Breast epithelium (tissue), 4 donors: Measurements from ENCODE around the gene FMO1. TPM values are rescaled to one million over a fixed set of nuclear protein-coding genes. Genes with fewer than 3 reads are reported as not detected.
A peak's percentile ranks its signal among the peaks of the same experiment; 100 is the strongest.

Experiments
- DNase-seq, 2 donors: peaks; one replicate each; pipeline ENCODE4 v3.0.0-alpha.2; 2019; ENCODE audit warnings: low spot score in 2 of 2
- H3K27ac ChIP-seq, 2 donors: fragments of 200-600 bp; sonication (generic) in 1 of 2; one replicate each; pipeline ENCODE4 v1.5.1; 2016 to 2019; ENCODE audit warnings: mild to moderate bottlenecking in 1 of 2
- H3K27me3 ChIP-seq, 2 donors: fragments of 200-600 bp; sonication (generic) in 1 of 2; one replicate each; pipeline versions ENCODE4 v1.5.1 to v1.6.0; 2017 to 2019; ENCODE audit warnings: control low read depth in 1 of 2, mild to moderate bottlenecking in 1 of 2
- H3K36me3 ChIP-seq: fragments of 200-600 bp; one replicate; pipeline ENCODE4 v1.5.1; 2019
- H3K4me1 ChIP-seq, 2 donors: fragments of 200-600 bp; sonication (generic); one replicate each; pipeline ENCODE4 v1.5.1; 2016 to 2019; ENCODE audit warnings: control low read depth in 1 of 2
- H3K4me3 ChIP-seq, 3 donors: fragments of 200-600 bp; sonication (generic); 1 replicate in 2 of 3; 2 replicates in 1 of 3; pipeline ENCODE4 v1.5.1; 2016 to 2019; ENCODE audit warnings: mild to moderate bottlenecking in 3 of 3, moderate library complexity in 2 of 3
- H3K9me3 ChIP-seq, 2 donors: fragments of 200-600 bp; sonication (generic) in 1 of 2; one replicate each; pipeline ENCODE4 v1.5.1; 2016 to 2019; ENCODE audit warnings: control low read depth in 1 of 2
- POLR2A ChIP-seq: fragments of 450-650 bp; IDR thresholded peaks from one replicate; pipeline ENCODE4 v1.6.1; 2016; ENCODE audit warnings: antibody characterized with exemption, mild to moderate bottlenecking, moderate library complexity
- POLR2AphosphoS5 ChIP-seq, 3 donors: sonication (generic); formaldehyde crosslinking; IDR thresholded peaks; one replicate each; pipeline ENCODE4 v1.6.1; 2017; ENCODE audit warnings: antibody characterized with exemption in 3 of 3
- intact Hi-C: fragments of 100-400 bp; cut with DNase I; formaldehyde crosslinking; loops from one replicate; pipeline ENCODE4 v1.15.1; 2023; ENCODE audit warnings: low total_unique reads
- total RNA-seq, 3 donors: library from RNA; depleted of rRNA; stranded (reverse); fragments of >200 nt; gene quantifications; one replicate each; pipeline ENCODE4 v1.1.0, GENCODE V29; 2016
- TF ChIP-seq, protein P1 (sequence below), 3 donors: fragments of 450-650 bp; IDR thresholded peaks; one replicate each; pipeline ENCODE4 v1.5.1; 2016 to 2017; ENCODE audit warnings: antibody characterized with exemption in 3 of 3, mild to moderate bottlenecking in 3 of 3, moderate library complexity in 3 of 3

FMO1 gene
- total RNA-seq, 3 donors from 2014 or later, result 4.3 to 9.4 (median 7.0) TPM

DNA sequence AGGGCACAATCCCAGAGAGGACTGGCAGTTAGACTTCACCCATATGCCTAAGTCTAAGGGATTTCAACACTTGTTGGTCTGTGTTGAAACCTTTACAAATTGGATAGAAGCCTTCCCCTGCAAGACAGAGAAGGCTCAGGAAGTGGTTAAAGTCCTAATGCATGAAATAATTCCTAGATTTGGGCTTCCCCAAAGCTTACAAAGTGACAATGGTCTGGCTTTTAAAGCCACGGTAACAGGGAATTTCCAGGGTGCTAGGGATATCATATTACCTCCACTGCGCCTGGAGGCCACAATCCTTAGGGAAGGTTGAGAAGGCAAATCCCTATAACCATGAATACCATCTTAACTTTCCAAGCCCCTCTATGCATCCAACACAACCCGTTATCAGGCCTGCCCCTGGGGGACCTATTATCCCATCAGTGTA is 62.4 kb downstream of the FMO1 start:
- no peaks in the 10 kb centered on the region for H3K27me3 ChIP-seq
- TF ChIP-seq, protein P1, sequence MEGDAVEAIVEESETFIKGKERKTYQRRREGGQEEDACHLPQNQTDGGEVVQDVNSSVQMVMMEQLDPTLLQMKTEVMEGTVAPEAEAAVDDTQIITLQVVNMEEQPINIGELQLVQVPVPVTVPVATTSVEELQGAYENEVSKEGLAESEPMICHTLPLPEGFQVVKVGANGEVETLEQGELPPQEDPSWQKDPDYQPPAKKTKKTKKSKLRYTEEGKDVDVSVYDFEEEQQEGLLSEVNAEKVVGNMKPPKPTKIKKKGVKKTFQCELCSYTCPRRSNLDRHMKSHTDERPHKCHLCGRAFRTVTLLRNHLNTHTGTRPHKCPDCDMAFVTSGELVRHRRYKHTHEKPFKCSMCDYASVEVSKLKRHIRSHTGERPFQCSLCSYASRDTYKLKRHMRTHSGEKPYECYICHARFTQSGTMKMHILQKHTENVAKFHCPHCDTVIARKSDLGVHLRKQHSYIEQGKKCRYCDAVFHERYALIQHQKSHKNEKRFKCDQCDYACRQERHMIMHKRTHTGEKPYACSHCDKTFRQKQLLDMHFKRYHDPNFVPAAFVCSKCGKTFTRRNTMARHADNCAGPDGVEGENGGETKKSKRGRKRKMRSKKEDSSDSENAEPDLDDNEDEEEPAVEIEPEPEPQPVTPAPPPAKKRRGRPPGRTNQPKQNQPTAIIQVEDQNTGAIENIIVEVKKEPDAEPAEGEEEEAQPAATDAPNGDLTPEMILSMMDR (IDR thresholded peaks at IDR 0.05), result no peak
- TF ChIP-seq POLR2A (no peak), POLR2AphosphoS5 (IDR thresholded peaks at IDR 0.05) (no peak)
- no peaks in the 10 kb centered on the region for H3K4me1 ChIP-seq
- DNase-seq, result no peak
- H3K36me3 ChIP-seq, result no peaks in the 10 kb centered on the region
- H3K9me3 ChIP-seq, result peaks cover 0 to 4% of the 10 kb centered on the region in 2 donors
- no peak overlapping the region for H3K27ac ChIP-seq
- intact Hi-C loops, result loop anchor here (10.0 kb wide), 1 partner anchor 66 kb away; the partner anchor contains the start of gene FMO1
- H3K4me3 ChIP-seq, result no peak overlapping the region

DNA sequence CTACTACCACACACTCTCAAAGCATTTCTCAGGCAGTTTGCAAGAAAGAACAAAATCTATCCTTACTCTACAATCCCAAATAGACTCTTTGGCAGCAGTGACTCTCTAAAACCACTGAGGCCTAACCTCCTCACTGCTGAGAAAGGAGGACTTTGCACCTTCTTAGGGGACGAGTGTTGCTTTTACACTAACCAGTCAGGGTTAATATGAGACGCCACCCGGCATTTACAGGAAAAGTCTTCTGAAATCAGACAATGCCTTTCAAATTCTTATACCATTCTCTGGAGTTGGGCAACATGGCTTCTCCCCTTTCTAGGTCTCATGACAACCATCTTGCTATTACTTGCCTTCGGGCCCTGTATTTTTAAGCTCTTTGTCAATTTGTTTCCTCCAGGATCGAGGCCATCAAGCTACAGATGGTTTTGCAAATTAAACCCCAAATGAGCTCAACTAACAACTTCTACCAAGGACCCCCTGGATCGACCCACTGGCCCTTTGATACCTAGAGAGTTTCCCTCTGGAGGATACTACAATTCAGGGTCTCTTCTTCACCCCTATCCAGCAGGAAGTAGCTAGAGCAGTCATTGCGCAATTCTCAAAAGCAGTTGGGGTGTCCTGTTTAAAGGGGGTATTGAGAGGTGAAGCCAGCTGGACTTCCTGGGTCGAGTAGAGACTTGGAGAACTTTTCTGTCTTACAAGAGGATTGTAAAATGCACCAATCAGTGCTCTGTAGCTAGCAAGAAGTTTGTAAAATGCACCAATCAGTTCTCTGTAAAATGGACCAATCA is 63.7 kb downstream of the FMO1 start:
- intact Hi-C loops, result loop anchor here (10.0 kb wide), 1 partner anchor 67 kb away; the partner anchor contains the start of gene FMO1
- no peaks in the 10 kb centered on the region for H3K9me3 ChIP-seq
- no peaks in the 10 kb centered on the region for H3K27me3 ChIP-seq
- H3K4me3 ChIP-seq, result no peak overlapping the region
- no peaks in the 10 kb centered on the region for H3K4me1 ChIP-seq
- DNase-seq, result no peak
- TF ChIP-seq, protein P1 (IDR thresholded peaks at IDR 0.05), result no peak
- TF ChIP-seq POLR2A, result no peak
- no peak for TF ChIP-seq POLR2AphosphoS5 (IDR thresholded peaks at IDR 0.05)
- H3K27ac ChIP-seq, result no peak overlapping the region
- no peaks in the 10 kb centered on the region for H3K36me3 ChIP-seq

DNA sequence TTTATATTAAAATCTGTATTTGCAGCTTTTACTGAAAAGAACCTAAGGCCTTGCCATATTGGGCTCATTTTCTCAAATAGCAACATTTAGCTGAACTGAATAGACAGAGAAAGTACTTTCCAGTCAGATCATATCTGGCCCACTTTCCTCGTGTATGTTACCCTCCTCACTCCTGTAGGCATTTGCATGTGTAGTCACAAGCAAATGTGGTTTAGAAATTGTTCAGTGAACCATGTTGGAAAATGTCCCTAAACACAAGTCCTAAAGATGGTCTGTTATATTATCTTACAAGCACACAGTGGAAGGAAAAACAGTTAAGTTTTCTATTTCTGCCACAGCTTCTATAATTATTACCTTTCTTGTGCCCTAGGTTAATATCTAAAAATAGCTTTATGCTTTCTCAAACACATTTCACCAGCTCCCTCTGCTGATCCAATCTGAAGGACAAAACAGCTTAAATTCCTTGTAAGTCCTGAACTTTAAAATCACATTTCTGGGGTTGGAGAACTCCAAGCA is 65.1 kb downstream of the FMO1 start:
- H3K36me3 ChIP-seq, result no peaks in the 10 kb centered on the region
- TF ChIP-seq, protein P1 (IDR thresholded peaks at IDR 0.05), result no peak
- TF ChIP-seq POLR2A, result no peak
- no peak for TF ChIP-seq POLR2AphosphoS5 (IDR thresholded peaks at IDR 0.05)
- no peaks in the 10 kb centered on the region for H3K4me1 ChIP-seq
- no peak for DNase-seq
- peak overlapping the region; percentile 53 to 73 for H3K27ac ChIP-seq
- H3K27me3 ChIP-seq, result no peaks in the 10 kb centered on the region
- intact Hi-C loops, result loop anchor here (10.0 kb wide), 1 partner anchor 69 kb away; the partner anchor contains the start of gene FMO1
- H3K9me3 ChIP-seq, result no peaks in the 10 kb centered on the region
- peak overlapping the region in 1 of 3 donors; percentile 41 for H3K4me3 ChIP-seq

DNA sequence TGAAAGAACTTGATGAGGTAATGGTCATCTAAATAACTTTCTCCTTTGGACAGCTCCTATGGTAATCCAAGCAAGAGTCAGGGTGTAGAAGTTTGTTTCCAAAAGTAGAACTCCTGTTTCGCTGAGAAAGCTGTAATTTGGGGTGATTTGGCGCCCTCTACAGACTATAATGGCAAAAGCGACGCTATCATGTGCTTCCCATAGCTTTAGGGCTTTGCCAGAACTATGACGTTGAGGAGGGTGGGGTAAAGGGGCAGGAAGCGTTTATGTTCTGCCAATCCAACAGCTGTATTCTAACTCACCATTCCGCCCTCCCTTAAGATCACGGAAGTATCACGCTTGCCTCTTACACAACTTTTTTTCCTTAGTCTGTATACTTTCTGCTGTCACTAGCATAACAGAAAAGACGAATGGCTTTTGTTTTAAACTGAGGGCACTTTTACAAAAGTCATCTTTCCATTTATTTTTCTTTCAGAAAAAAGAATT is 65.6 kb downstream of the FMO1 start, which contains the start of gene FMO4:
Gene FMO4 (plus strand): TSS at position 349 of the 486 bp plus-strand sequence. CDS start 5,643 bp downstream, outside the sequence.
- TF ChIP-seq, protein P1 (IDR thresholded peaks at IDR 0.05), result peak; percentile 79 to 92 (median 88)
- TF ChIP-seq POLR2A (no peak), POLR2AphosphoS5 (IDR thresholded peaks at IDR 0.05) (peak; percentile 62 to 89 (median 88))
- H3K9me3 ChIP-seq, result peaks cover 0 to 3% of the 10 kb centered on the region in 2 donors
- intact Hi-C loops, result loop anchor here (10.0 kb wide), 1 partner anchor 69 kb away; the partner anchor contains the start of gene FMO1
- H3K27me3 ChIP-seq, result no peaks in the 10 kb centered on the region
- no peaks in the 10 kb centered on the region for H3K36me3 ChIP-seq
- H3K27ac ChIP-seq, result peak within 1 kb of the TSS; percentile 53 to 73
- peak; percentile 79 to 95 for DNase-seq
- no peaks in the 10 kb centered on the region for H3K4me1 ChIP-seq
- H3K4me3 ChIP-seq, result peak within 1 kb of the TSS; percentile 9 to 59 (median 41)

DNA sequence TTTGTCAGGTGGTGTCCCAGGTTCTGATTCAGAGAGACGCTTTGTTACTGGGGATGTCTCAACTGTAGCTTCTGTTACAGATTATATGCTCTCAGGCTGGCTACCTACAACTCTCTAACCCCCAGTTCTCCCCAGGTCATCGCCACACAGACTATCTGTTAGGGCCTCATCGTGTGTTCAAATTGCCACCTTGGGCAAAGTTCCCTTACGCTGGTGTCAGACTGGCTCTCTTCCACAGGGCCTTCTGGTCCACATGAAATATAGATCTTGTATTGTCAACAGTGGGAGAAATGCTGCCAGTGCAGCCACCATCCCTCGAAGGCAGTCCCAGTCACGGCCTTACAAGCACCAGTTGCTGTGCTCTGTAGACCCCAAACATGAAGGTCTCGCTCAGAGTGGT is 81.0 kb downstream of the FMO1 start:
- intact Hi-C loops, result no loop called here

More for the DNA sequence above, 81.0 kb downstream of the FMO1 start:
- Histone ChIP-seq H3K4me3 (no peak overlapping the region), H3K4me1 (no peaks in the 10 kb centered on the region), H3K9me3 (no peaks in the 10 kb centered on the region), H3K36me3 (no peaks in the 10 kb centered on the region), H3K27me3 (no peaks in the 10 kb centered on the region), H3K27ac (no peak overlapping the region)
- no peak for DNase-seq
- TF ChIP-seq POLR2AphosphoS5 (IDR thresholded peaks at IDR 0.05), result no peak
- no peak for TF ChIP-seq POLR2A
- TF ChIP-seq, protein P1 (IDR thresholded peaks at IDR 0.05), result no peak
